Hepatocyte (in vitro differentiated cells): ENCODE data around the gene COX6B2.

Source experiments
- CTCF ChIP-seq: fragments of 200-600 bp; sonication (generic); IDR thresholded peaks from 2 replicates; pipeline ENCODE4 v1.5.1; 2016; ENCODE audit warnings: antibody characterized with exemption, mild to moderate bottlenecking; ENCODE audit not compliant: poor library complexity
- EZH2 ChIP-seq: fragments of 200-600 bp; sonication (generic); IDR thresholded peaks from 2 replicates; pipeline ENCODE4 v1.6.1; 2016; ENCODE audit warnings: antibody characterized with exemption, mild to moderate bottlenecking, borderline replicate concordance
- EZH2phosphoT487 ChIP-seq: fragments of 200-600 bp; sonication (generic); IDR thresholded peaks from one replicate; pipeline ENCODE4 v1.6.1; 2018; ENCODE audit warnings: antibody characterized with exemption, mild to moderate bottlenecking, low read depth, moderate library complexity; ENCODE audit not compliant: unreplicated experiment, severe bottlenecking

GRCh38 chr19:55304980-55305379 lies 49.5 kb downstream of the COX6B2 start:
- TF ChIP-seq CTCF (no peak), EZH2phosphoT487 (no peak), EZH2 (no peak)
